HG03095 (cell line): ENCODE measurements around the gene QDPR.
A peak's percentile ranks its signal among the peaks of the same experiment; 100 is the strongest.

ENCODE experiments used
- ATAC-seq: cut with Tn5 transposase; IDR thresholded peaks from one replicate; pipeline ENCODE4 v1.9.1; 2021; ENCODE audit warnings: moderate library complexity; ENCODE audit not compliant: unreplicated experiment

The QDPR gene

DNA sequence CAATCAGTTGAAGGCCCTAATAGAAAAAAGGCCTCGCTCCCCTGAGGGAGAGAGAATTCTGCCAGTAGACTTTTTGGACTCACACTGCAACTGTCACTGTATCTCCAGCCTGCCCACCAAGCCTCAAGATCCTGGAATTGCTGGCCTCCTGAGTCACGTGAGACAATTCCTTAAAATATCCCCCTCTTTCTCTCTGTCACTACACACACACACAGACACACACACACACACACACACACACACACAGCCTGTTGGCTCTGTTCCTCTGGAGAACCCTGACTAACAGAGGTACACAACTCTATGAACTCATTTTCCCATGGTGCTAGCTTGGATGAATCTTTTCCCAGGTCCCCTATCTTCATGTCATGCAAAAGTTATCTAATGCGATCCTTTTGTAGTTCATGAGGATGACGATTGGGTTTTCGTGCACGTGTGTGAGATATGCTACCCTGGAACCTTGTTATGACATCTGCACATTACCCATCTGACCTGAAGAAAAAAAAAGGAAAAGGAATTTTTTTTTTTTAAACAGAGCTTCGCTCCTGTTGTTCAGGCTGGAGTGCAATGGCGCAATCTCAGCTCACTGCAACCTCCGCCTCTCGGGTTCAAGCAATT lies 16.8 kb upstream of the QDPR start:
- no peak for ATAC-seq

DNA sequence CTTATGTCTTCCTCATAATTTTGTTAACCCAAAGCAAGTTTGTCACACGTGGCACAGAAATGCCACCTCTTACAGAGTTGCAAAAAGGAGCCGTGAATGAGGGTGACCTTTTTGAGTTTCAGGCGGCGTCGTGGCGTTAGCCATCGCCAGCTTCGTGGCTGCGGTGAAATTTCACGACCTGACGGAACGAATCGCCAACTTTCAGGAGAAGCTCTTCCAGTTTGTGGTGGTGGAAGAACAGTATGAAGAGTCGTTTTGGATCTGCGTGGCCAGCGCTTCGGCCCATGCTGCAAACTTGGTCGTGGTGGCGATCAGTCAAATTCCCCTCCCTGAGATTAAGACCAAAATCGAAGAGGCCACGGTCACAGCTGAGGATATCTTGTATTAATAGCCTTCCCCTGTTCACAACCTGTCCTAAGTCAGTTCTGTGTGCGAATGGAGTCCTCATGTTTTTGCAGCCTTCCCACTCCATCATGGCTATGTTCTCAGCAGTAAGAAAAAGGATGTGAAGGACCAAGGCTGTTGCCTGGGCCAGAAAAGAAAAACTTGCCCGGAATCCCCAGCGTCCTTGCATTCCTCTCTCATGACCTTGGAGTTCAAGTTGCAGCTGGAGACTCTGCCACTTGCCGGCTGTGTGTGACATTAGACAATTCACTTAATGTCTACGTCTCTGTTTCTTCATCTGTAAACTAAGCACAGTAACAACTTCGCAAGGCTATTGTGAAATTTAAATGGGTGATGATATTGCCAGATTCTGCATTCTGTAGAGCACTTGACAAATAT lies 15.0 kb upstream of the QDPR start:
- ATAC-seq: no peak

DNA sequence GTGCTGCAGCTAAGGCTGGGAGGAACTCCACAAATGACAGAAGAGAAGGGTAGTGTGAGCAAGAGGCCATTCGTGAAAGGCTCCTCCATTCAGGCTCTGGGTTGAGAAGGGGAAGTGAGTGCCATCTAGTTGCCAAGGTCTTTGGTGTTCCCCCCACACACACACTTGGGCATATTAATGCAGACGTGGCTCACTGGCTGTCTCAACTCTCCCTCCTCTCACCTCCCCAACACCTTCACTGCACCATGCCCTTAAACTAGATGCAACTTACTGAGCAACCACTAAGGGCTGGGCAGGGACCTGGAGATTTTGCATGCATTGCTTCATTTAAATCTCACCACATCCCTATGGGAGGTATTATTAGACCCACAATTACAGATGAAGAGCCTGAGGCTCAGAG lies 11.8 kb upstream of the QDPR start:
- no peak for ATAC-seq

DNA sequence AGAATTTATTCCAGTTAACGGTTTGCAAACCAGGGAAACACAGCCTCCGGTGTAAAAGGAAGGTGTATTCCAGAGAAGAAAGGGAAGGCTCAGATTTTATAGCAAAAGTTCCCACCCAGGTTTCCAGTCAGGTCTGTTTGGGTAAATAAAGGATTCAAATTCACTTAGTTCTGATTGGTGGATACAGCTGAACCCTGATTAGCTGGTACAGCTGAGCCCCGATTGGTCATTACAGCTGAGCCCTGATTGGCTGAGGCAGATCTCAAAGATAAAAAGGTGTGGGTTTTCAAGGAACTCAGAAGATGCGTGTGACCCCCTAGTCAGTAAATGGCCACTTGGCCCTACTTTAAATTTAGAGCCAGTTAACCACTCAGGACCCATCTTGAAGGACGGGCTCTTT lies 9.7 kb upstream of the QDPR start:
- no peak for ATAC-seq

DNA sequence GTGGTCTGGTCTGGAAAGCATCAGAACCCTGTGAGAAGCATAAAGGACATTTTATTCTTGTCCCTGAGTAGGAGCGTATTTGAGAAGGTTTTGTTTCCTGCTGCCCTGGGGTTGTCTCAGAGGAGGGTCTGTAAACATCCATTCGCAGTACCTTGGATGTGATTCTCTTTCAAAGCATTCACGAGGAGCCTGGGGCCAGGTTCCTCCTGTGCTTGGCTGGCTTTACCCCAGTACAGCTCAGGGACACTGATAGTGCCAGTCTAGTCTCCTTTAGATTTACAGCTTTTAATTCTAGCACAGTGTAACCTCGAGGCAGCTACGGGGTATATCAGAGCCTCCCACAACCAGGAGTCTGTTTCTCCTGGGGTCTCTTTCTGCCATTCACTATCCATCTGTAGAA lies 5.8 kb upstream of the QDPR start:
- ATAC-seq: no peak

DNA sequence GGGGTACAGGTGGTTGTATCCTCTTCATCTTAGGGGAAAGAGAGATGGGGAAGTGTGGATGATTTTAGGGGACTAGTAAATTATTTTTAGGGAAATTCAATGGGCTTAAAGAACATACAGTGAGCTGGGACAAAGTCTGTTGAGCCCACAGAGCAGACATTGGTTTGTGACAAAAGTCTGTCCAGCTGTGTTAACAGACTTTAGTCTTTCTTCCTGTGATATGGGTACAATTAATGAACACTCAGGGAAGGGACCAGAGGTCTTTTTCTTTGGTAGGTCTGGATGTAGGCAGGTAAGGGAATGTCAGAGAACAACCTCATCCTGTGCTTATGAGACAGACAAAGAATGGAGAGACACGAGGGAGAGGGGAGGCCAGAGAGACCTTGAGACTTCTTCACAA lies 5.1 kb upstream of the QDPR start:
- ATAC-seq: no peak

DNA sequence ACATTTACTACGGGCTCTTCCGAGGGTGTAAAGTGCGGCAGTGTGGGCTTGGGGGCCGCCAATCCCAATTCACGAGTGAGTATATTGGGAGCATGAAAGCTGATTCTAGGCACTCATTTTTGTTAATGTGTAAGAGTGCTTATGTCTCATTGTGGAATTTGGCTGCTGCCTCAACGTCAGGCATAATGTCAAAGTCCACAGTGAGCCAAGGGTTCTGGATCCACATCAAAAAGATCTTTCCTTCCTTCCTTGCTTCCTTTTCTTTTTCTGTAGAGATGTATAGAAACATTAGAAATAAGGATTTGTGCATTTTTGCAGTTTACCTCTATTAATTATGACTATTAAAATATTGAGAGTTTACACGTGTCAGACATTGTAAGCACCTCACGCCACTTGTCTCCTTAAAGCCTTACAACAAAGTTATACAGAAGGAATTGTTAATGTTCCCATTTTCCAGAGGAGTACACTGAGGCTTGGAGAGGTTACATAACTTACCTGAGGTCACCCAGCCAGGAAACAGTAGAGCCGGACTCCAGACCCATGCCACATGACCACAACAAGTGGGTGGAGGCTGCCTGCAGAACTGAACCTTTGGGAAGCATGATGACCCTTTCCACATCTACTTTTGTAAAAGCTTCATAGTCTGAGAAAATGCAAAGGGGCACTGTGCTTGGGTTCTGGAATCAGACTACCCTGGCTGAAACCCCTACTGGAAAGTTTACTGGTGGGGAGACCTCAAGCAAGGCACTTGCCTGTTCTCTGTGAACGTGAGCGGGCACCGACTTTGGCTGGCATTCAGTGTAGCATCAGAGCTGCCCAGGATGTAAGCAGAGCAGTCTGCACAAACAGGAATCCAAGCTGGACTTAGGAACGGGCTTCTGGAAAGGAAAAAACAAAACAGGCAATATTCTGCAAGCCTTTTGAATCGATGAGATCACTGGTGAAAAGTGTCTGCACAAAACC lies 3.8 kb upstream of the QDPR start:
- ATAC-seq: no peak

DNA sequence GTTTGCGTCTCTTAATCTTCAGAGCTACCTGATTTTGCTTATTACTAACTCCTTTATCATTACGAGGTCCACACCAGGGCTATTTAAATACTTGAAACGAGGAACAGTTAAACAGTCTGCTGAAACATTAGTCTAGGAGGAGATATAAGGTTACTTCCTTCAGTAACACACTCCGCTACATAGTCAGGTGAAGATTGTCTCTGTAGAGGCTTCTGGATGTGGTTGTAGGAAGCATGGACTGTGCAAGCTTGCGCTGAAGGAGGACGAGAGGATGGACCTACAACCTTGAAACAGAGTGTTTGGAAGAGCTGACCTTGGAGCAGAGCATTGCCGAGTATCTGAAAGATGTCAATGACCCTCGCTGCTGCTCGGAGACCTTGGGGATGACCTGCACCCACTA lies 3.0 kb upstream of the QDPR start, which contains the start of gene CLRN2:
TSS of gene CLRN2 (plus strand) at position 301 of the 400 bp plus-strand sequence. CDS start 102 bp downstream, outside the sequence.
- ATAC-seq: no peak

DNA sequence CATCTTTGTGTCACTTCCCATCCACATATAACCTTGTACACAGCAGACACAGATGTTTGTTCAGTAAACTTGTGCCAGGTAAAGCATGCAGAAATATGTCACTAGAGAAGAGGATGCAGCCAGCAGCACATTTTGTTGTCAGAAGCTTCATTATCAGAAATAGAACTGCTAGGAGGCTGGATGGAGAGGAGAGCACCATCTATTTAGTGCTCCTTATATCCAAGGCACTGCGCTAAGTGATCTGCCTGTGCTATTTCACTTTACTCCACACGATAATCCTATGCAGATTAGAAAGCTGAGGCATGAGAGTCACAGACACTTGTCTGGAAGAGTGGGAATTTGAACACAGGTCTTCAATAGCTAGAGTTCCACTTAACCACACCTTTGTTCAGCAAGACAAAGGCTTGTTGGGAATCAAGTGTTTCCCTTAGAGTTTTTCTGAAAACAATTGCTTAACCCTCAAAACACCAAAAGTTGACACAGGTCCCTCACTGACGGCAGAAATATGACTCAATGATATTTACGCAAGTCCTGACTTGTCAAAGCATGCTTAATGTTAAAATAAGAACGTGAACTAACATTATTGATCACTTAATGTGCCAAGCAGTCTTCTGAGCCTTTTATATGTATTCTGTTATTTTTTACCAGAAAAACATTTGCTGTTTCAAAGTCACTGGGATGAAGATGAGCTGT lies 1.2 kb upstream of the QDPR start:
- no peak for ATAC-seq

DNA sequence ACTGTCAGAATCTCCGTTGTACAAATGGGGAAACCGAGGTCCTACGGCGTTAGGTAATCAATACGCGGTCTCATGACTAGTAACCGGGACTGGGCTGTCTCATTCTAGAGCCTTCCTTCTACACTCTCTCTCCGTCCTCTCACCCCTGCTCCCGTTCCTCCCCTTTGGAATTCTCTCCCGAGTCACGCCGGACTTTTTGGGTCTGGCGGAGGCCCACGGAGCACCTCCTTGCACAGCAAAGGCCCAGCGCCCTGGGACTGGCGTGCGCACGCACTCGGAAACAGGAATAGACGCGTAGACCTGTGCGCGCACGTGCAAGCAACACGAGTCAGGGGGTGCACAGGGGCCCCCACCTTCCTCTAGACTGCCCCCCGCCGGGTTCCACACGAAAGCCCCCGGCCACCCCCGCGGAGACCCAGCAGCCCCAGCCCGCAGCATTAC lies 361 bp downstream of the QDPR start:
- ATAC-seq: peak; percentile 59

DNA sequence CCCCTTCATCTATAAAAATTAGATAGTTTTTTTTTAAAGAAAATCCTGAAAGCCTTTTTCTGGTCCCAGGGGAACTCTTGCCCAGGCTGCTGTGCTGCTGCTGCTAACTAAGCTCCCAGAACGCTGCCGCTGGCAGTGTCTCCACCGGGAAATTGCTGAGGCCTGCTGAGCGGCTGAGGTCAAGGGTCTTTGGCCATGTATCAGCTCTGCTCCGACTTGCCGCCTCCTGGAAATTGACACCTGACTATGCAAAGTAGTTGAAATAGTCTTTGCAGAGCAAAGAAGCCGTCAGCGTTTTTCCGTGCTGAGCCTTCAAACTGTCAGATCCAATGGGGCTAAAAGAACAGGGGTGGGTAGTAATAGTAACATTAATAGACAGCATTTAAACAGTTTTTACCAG lies 839 bp downstream of the QDPR start:
- ATAC-seq: no peak

DNA sequence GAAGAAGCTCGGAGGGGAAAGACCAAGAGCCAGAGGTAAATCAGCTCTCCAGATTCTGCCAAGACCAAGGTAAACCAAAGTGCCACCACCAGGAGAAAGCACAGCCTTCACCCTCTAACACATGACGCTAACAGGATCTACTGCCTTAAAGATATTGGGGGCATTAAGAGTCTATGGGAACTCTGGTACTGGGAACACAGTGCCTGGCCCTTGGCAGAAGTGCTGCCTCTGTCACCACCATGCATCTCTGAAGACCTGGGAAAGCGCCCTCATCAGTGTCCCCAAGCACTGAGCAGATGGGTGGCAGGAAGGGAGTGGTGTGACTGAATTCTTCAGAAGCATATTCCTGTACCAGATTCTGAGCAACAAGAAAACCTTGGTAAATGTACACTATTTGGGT lies 1.3 kb downstream of the QDPR start:
- no peak for ATAC-seq

DNA sequence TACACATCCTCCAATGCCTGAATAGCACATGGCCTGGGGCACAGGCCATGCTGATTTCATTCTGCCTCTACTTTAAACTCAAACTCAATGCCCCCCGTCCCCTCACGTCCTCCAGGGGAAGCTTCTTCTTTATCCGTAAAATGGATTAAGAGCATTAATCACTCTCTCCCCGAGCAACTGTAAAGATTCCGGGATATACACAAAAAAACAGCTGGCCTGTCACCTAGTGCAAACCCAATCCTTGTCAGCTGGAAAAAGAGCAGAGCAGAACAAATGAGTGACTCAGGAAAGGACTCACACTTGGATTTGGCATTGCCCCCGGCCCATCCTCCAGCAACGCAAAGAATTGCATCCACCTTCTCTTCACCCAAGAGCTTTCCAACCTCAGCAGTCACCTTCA lies 7.8 kb downstream of the QDPR start:
- no peak for ATAC-seq

DNA sequence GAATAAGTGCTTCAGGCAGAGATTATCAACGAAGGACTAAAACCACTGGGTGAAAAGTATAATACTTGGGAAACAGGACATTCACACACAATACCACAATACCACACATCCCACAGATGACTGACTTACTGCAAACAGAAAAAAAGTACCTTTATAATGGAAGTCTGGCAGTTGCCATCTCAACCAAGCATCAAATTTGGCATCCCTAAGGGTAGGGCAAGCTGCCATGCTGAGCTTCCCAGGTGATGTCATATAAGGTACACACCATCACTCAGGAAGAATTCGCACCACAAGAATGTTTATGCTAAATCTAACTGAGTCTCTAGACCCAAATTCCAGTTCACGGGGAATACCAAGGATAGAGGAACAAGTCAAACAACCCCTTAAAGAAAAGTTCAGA lies 9.1 kb downstream of the QDPR start:
- no peak for ATAC-seq

DNA sequence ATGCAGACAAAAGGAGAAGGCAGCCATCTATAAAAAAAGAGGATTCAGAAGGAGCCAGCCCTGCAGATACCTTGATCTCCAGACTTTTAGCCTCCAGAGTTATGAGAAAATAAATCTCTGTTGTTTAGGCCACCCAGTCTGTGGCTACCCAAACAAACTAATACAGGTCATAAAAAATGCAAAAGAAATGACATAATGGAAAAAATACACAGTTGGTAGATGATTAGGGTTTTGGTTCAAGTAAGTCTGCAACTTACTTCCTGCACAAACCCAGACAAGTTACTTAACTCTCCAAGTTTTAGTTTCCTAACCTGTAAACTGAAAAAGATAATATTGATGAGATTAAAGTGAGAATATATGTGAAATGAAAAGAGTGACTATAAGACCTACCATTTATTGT lies 11.3 kb downstream of the QDPR start:
- no peak for ATAC-seq

DNA sequence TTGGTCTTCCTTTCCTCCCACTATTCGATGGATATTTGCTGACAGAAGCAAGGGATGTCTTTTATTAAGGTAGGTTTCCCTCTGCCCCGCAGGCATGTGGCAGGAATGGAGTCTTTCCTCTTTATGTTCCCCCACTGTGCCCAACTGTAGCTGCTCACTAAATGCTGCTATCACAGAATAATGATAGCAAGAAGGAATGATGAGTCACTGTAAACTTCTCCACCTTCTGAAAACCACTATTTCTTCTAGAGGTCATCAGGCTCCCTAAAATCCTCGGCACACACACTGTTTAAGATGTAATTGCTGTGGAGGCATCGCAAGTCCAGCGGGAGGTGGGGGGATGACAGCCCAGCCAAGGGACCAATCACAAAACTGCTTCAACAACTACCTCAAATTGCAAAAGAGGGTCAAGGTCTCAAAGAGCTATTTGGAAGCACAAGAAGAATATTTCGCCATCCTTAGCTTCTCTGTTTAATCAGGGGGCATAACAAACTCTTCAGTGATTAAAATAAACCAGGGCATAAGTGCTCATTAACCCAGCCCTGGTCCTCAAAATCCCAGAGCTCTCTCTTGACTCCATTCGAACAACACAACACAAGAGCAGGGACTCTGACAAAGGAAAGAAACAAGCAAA lies 13.9 kb downstream of the QDPR start:
- no peak for ATAC-seq

DNA sequence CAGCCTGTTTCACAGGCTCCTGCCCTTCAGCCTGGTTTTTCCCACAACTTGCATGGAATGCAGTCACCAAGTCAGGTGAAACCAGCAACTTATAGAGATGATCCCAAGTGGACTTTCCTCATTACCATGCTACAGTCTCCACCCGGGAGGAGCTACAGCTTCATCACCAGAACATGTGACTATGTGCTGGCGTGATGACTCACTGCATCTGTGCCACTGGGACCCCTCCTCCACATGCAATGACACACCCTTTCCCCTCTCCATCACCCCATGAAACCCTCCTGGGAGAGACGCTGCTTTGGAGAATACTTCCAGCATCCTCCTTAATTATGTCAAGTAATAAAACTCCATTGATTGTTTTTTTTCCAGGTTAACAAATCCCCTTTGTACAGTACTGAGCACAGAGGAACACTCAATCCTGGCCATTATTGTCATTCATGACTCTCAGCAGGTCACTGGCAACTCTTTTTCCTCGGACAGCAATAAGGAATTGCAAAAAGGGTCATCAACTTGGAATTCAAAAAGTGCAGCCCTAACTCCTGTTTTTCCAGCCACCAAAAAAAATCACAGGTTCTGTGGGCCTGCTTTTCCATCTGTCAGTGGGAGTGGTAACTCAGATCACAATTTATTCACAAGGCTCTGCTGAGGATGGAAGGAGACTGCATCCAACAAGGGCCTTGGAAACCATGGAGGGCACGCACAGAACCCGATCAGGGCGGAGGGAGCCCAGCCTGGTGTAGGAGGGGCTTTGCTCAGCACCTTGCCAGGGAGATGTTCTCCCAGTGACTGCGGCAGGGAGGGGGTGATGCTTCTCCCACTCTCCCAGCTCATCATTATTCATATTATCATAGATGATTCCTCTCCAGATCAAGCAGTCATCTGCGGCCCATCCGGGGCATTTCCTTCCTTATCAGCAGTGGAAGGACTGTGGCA lies 17.4 kb downstream of the QDPR start:
- no peak for ATAC-seq

DNA sequence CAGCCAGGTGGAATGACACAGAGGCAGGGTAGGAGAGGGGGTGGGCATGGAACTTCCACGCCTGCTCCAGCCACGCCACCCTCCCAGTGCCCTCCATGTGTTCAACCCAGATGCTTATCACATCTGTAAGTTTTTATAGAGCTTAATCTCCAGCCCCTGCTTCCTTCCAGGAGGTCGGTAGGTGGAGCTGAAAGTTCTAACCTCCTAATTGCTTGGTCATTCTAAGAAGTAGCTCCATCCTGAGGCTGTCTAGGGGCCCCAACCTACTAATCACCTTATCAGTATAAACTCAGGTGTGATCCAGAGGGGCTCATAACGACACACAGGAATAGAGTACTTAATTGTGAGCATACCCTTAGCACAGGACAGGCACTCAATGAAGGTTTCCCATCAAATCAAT lies 18.3 kb downstream of the QDPR start:
- ATAC-seq: no peak

DNA sequence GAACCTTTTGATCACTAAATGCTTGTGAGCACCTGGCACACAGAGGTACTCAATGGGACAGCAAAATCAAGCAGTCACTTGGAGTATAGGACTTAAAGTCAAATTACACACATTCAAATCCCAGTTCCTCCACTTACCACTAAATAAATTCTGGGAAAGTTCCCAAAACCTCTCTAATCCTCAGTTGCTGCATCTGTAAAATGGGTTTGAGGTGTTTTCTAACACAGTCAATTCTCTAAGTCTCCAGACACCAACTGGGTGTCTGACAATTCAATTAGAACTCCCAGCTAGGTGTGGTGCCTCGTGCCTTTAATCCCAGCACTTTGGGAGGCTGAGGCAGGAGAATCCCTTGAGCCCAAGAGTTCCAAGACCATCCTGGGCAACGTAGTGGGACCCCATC lies 19.0 kb downstream of the QDPR start:
- no peak for ATAC-seq
